HepG2 (cell line): ENCODE results near the gene PRR12. TPM values are rescaled to one million over a fixed set of nuclear protein-coding genes. Genes with fewer than 3 reads are reported as not detected.

Source experiments
- DNMT1 ChIP-seq: sonication (generic); formaldehyde crosslinking; IDR thresholded peaks from 2 replicates; pipeline ENCODE4 v1.5.1; 2020; ENCODE audit warnings: mild to moderate bottlenecking, missing genetic modification reagents
- EHMT2 ChIP-seq: fragments of 200-600 bp; sonication (generic); IDR thresholded peaks from 2 replicates; pipeline ENCODE4 v1.7.0; 2017; ENCODE audit warnings: antibody characterized with exemption, low read depth, low read length, borderline replicate concordance
- ETV5 ChIP-seq: IDR thresholded peaks from 2 replicates; pipeline ENCODE4 v1.6.1; 2018; ENCODE audit warnings: missing biosample characterization, missing genetic modification reagents, inconsistent platforms, borderline replicate concordance
- HOXA3 ChIP-seq: sonication (generic); formaldehyde crosslinking; IDR thresholded peaks from 2 replicates; pipeline ENCODE4 v1.5.0; 2020; ENCODE audit warnings: missing genetic modification reagents
- KLF15 ChIP-seq: sonication (generic); formaldehyde crosslinking; IDR thresholded peaks from 2 replicates; pipeline ENCODE4 v1.8.1; 2023; ENCODE audit warnings: borderline replicate concordance, mild to moderate bottlenecking, inconsistent platforms, missing genetic modification reagents, mixed read lengths
- NPAS2 ChIP-seq: sonication (generic); formaldehyde crosslinking; IDR thresholded peaks from 2 replicates; pipeline ENCODE4 v1.8.0; 2022; ENCODE audit warnings: mild to moderate bottlenecking, missing genetic modification reagents, borderline replicate concordance
- NR1H2 ChIP-seq: sonication (generic); formaldehyde crosslinking; IDR thresholded peaks from 2 replicates; pipeline ENCODE4 v1.8.1; 2022; ENCODE audit warnings: low read depth, missing genetic modification reagents, borderline replicate concordance
- POLR2A ChIP-seq, 2 experiments: IDR thresholded peaks; 2 replicates each; pipeline ENCODE4 v1.6.1; 2011; ENCODE audit warnings: low read depth in 2 of 2, low read length in 2 of 2, mild to moderate bottlenecking in 1 of 2, moderate library complexity in 1 of 2; ENCODE audit not compliant: insufficient read depth in 1 of 2
- SIX4 ChIP-seq: sonication (generic); formaldehyde crosslinking; IDR thresholded peaks from 2 replicates; pipeline ENCODE4 v1.4.0; 2020; ENCODE audit warnings: missing genetic modification reagents
- SP2 ChIP-seq: sonication (generic); formaldehyde crosslinking; IDR thresholded peaks from 2 replicates; pipeline ENCODE4 v1.5.1; 2020; ENCODE audit warnings: mild to moderate bottlenecking, missing genetic modification reagents
- SUZ12 ChIP-seq: fragments of 150-350 bp; IDR thresholded peaks from 2 replicates; pipeline ENCODE4 v1.6.1; 2014; ENCODE audit warnings: low read depth, low read length
- ZBTB38 ChIP-seq: sonication (generic); formaldehyde crosslinking; IDR thresholded peaks from 2 replicates; pipeline ENCODE4 v1.5.1; 2020; ENCODE audit warnings: mild to moderate bottlenecking, missing genetic modification reagents
- ZBTB8A ChIP-seq: sonication (generic); formaldehyde crosslinking; IDR thresholded peaks from 2 replicates; pipeline ENCODE4 v1.4.0; 2020; ENCODE audit warnings: mild to moderate bottlenecking, low read depth, missing genetic modification reagents, borderline replicate concordance
- ZFP36L1 ChIP-seq: sonication (generic); formaldehyde crosslinking; IDR thresholded peaks from 2 replicates; pipeline ENCODE4 v1.8.0; 2022; ENCODE audit warnings: mild to moderate bottlenecking, missing genetic modification reagents, moderate library complexity
- ZMAT3 ChIP-seq: sonication (generic); formaldehyde crosslinking; conservative IDR thresholded peaks from 2 replicates; pipeline ENCODE4 v1.7.0; 2021; ENCODE audit warnings: missing genetic modification reagents
- ZNF251 ChIP-seq: sonication (generic); formaldehyde crosslinking; IDR thresholded peaks from 2 replicates; pipeline ENCODE4 v1.9.0; 2021; ENCODE audit warnings: mild to moderate bottlenecking, missing genetic modification reagents
- ZNF260 ChIP-seq: sonication (generic); formaldehyde crosslinking; IDR thresholded peaks from 2 replicates; pipeline ENCODE4 v1.4.0; 2020; ENCODE audit warnings: missing genetic modification reagents, low read depth, mild to moderate bottlenecking, borderline replicate concordance
- ZNF337 ChIP-seq: sonication (generic); formaldehyde crosslinking; IDR thresholded peaks from 2 replicates; pipeline ENCODE4 v1.5.1; 2020; ENCODE audit warnings: missing genetic modification reagents, low read depth, mild to moderate bottlenecking, borderline replicate concordance
- ZNF34 ChIP-seq: sonication (generic); formaldehyde crosslinking; IDR thresholded peaks from 2 replicates; pipeline ENCODE4 v1.4.0; 2020; ENCODE audit warnings: mild to moderate bottlenecking, missing genetic modification reagents, borderline replicate concordance
- ZNF577 ChIP-seq: sonication (generic); formaldehyde crosslinking; IDR thresholded peaks from 2 replicates; pipeline ENCODE4 v1.4.0; 2020; ENCODE audit warnings: mild to moderate bottlenecking, low read depth, missing genetic modification reagents, borderline replicate concordance
- ZNF629 ChIP-seq: sonication (generic); formaldehyde crosslinking; conservative IDR thresholded peaks from 2 replicates; pipeline ENCODE4 v1.5.0; 2020; ENCODE audit warnings: missing genetic modification reagents
- ZUFSP ChIP-seq: sonication (generic); formaldehyde crosslinking; IDR thresholded peaks from 2 replicates; pipeline ENCODE4 v1.9.0; 2021; ENCODE audit warnings: missing genetic modification reagents, mild to moderate bottlenecking, borderline replicate concordance
- polyA plus RNA-seq, 8 experiments: library from polyadenylated mRNA; depleted of rRNA in 3 of 8; stranded (reverse) in 7 of 8; unstranded in 1 of 8; fragments of >200 nt; fragmentation: Illumina TruSeq in 4 of 8; extraction: Trizol in 4 of 8; gene quantifications; 2 replicates each; pipeline versions ENCODE4 v1.2.1 to v1.2.3, GENCODE V29; 2011 to 2016; ENCODE audit warnings: low read depth in 4 of 8, missing spikeins in 1 of 8, mixed read lengths in 1 of 8; ENCODE audit not compliant: insufficient read depth in 1 of 8
- total RNA-seq, 5 experiments: library from RNA; depleted of rRNA; stranded (reverse); fragments of >200 nt; fragmentation: Illumina TruSeq; extraction: Trizol; gene quantifications; 2 replicates each; pipeline ENCODE4 v1.2.3, GENCODE V29; 2016; ENCODE audit warnings: low read depth in 1 of 5
- TF ChIP-seq, protein P1 (sequence below): IDR thresholded peaks from 2 replicates; pipeline ENCODE4 v1.6.1; 2016; ENCODE audit warnings: control low read depth
- TF ChIP-seq, protein P2 (sequence below), 2 experiments: sonication (generic) in 1 of 2; formaldehyde crosslinking in 1 of 2; IDR thresholded peaks; 2 replicates each; pipeline versions ENCODE4 v1.4.0 to v1.6.1; 2018 to 2020; ENCODE audit warnings: missing genetic modification reagents in 2 of 2, borderline replicate concordance in 1 of 2, low read depth in 1 of 2, mild to moderate bottlenecking in 1 of 2, missing biosample characterization in 1 of 2
- TF ChIP-seq, protein P3 (sequence below): sonication (generic); formaldehyde crosslinking; IDR thresholded peaks from 2 replicates; pipeline ENCODE4 v1.8.1; 2023; ENCODE audit warnings: missing genetic modification reagents, mild to moderate bottlenecking, borderline replicate concordance

PRR12 gene
- total and polyA plus RNA-seq, 2 of the 13 experiments (the other 11 are each of a cell fraction or from before 2014, with no cell fraction given): 0.62 to 1.5 TPM

DNA sequence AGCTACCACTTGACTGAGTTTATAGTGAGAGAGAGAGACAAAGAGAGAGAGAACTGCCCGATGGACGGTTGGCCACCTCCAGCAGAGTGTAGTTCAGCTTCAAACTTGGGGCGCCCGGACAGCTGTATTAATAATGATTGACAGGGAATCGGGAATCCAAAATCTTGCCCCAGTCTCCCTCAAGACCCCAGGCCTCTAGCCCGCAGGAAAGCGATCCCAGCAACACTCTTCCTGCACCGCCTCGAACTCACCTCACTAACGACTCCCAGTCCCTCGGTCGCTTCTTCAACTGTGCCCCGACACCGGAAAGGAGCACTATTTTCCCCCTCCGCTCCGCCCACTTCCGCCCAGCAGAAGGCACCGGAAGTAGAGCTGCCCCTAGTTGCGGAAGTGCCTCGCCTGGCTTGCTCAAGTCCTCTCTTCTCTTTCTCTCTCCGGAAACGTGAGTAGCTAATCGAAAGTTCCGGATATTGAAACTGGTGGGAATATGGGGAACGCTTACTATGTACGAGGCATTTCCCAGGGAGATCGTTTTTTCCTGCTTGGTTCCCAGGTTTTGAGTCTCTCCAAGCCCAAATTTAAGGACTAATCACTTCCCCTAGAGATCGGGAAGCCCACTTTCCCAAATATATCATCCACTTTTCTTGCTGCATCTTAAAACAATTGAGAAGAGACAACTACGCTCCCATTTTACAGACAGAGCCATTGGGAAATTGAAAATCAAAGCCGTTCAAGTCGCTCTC, 10.5 kb upstream of the PRR12 start, which contains the start of gene NOSIP (continued):
- TF ChIP-seq ZNF577 (CRISPR knock-in tag) (no peak), HOXA3 (CRISPR knock-in tag) (peak; percentile 91), EHMT2 (no peak), ZMAT3 (CRISPR knock-in tag) (0 out of 2 replicates have a peak, but pooled peaks have one; percentile 41), DNMT1 (CRISPR knock-in tag) (no peak), POLR2A (IDR thresholded peaks at IDR 0.05; ENCODE audit: insufficient read depth in 1 of 2, low read depth in 2 of 2, low read length in 2 of 2) (peak; percentile 99 to 100), SP2 (CRISPR knock-in tag) (peak; percentile 82), ZNF34 (CRISPR knock-in tag) (peak; percentile 80; the same call in 1 of the 2 replicates), ZNF251 (CRISPR knock-in tag) (no peak), SUZ12 (no peak), ZBTB8A (CRISPR knock-in tag) (peak; percentile 51; the same call in 1 of the 2 replicates), ZUFSP (no peak), SIX4 (CRISPR knock-in tag) (peak; percentile 59), ETV5 (CRISPR knock-in tag) (peak; percentile 90), ZBTB38 (peak; percentile 75), ZNF337 (CRISPR knock-in tag) (no peak), ZNF260 (CRISPR knock-in tag) (no peak), NPAS2 (CRISPR knock-in tag) (no peak), ZNF629 (CRISPR knock-in tag) (peak; percentile 85), ZFP36L1 (CRISPR knock-in tag) (no peak), KLF15 (CRISPR knock-in tag) (no peak), NR1H2 (no peak)
- TF ChIP-seq, protein P1, sequence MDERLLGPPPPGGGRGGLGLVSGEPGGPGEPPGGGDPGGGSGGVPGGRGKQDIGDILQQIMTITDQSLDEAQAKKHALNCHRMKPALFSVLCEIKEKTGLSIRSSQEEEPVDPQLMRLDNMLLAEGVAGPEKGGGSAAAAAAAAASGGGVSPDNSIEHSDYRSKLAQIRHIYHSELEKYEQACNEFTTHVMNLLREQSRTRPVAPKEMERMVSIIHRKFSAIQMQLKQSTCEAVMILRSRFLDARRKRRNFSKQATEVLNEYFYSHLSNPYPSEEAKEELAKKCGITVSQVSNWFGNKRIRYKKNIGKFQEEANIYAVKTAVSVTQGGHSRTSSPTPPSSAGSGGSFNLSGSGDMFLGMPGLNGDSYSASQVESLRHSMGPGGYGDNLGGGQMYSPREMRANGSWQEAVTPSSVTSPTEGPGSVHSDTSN (CRISPR knock-in tag): 0 out of 2 replicates have a peak, but pooled peaks have one; percentile 23
- TF ChIP-seq, protein P2, sequence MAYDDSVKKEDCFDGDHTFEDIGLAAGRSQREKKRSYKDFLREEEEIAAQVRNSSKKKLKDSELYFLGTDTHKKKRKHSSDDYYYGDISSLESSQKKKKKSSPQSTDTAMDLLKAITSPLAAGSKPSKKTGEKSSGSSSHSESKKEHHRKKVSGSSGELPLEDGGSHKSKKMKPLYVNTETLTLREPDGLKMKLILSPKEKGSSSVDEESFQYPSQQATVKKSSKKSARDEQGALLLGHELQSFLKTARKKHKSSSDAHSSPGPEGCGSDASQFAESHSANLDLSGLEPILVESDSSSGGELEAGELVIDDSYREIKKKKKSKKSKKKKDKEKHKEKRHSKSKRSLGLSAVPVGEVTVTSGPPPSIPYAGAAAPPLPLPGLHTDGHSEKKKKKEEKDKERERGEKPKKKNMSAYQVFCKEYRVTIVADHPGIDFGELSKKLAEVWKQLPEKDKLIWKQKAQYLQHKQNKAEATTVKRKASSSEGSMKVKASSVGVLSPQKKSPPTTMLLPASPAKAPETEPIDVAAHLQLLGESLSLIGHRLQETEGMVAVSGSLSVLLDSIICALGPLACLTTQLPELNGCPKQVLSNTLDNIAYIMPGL (CRISPR knock-in tag; IDR thresholded peaks at IDR 0.05; ENCODE audit: borderline replicate concordance in 1 of 2, low read depth in 1 of 2): peak; percentile 74 to 76; a peak in 3 of 4 replicates
- TF ChIP-seq, protein P3, sequence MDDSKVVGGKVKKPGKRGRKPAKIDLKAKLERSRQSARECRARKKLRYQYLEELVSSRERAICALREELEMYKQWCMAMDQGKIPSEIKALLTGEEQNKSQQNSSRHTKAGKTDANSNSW: no peak; the same call in 1 of the 2 replicates
